Suppressor macrophage (primary cell): Measurements from ENCODE around the gene NLRP4.

Experiments
- DNase-seq, 4 experiments: peaks; one replicate each; pipeline ENCODE4 v3.0.0-alpha.2; 2020 to 2022
- total RNA-seq, 17 experiments: gene quantifications; one replicate each; lab custom pipeline; 2026; ENCODE audit warnings: mixed read lengths in 6 of 17, inconsistent platforms in 3 of 17; lab: John Stamatoyannopoulos, UW

NLRP4 gene, protein sequence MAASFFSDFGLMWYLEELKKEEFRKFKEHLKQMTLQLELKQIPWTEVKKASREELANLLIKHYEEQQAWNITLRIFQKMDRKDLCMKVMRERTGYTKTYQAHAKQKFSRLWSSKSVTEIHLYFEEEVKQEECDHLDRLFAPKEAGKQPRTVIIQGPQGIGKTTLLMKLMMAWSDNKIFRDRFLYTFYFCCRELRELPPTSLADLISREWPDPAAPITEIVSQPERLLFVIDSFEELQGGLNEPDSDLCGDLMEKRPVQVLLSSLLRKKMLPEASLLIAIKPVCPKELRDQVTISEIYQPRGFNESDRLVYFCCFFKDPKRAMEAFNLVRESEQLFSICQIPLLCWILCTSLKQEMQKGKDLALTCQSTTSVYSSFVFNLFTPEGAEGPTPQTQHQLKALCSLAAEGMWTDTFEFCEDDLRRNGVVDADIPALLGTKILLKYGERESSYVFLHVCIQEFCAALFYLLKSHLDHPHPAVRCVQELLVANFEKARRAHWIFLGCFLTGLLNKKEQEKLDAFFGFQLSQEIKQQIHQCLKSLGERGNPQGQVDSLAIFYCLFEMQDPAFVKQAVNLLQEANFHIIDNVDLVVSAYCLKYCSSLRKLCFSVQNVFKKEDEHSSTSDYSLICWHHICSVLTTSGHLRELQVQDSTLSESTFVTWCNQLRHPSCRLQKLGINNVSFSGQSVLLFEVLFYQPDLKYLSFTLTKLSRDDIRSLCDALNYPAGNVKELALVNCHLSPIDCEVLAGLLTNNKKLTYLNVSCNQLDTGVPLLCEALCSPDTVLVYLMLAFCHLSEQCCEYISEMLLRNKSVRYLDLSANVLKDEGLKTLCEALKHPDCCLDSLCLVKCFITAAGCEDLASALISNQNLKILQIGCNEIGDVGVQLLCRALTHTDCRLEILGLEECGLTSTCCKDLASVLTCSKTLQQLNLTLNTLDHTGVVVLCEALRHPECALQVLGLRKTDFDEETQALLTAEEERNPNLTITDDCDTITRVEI
- 0 to 3.1 (median 0) reads per million in 17 experiments for total RNA-seq

DNA sequence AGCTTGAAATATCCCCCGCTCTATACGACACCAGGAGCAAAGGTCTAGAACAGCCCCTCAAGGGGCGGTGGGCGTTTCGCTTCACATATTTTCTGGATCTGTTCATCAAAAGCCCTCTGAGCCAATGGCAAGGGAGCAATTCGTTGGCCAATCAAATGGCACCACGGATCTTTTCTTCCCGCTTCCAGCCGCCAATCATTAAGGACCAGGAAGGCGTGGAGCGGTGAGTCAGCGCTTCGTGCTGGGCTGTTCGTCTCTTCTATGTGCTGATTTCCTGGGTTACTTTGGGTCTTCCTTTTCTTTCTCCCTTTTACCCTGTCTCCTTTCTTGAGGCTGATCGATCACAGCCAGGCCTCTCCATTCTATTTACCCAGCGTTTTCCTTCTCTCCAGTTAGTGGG, at the start of gene NLRP4:
NLRP4 (plus strand) TSS at position 201 of the 400 bp plus-strand sequence. CDS start 15,541 bp downstream, outside the sequence.
- no peak for DNase-seq

DNA sequence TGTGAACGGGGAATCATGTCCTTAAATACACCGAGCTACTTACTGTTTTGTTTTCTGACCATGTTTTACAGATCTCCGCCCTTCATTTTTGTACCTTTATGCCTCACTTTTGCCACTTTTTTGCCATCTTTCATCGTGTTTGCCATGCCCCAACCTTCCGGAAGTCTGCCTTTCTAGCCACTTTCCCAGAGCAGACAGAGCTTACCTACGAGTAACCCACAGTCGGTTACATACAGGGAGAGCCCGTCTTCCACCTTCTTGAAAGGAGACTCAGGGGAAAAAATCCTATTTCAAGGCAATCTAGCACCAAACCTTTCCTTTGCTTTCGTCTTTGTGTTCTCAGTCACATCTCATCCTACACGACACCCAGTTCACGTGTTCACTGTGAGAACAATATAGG, 41.3 kb upstream of the NLRP4 start:
- no peak for DNase-seq

DNA sequence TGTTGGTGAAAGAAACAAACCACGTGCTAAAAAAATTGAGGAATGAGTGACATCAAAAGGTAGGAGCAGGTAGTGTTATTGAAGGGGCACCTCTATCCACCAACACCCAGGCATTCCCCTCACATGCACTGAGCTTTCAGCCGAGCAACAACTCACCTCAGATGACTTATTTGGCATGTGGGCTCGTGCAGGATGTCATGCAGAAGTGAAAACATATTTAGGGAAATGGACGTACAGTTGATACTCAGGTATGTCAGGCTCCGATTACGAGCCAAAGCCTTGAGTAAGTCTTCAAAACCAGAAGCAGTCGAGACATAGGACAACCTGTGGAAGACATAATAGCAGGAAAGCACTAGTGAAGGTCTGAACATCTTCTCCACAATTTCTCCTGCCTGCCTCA, 34.9 kb upstream of the NLRP4 start:
- no peak for DNase-seq

DNA sequence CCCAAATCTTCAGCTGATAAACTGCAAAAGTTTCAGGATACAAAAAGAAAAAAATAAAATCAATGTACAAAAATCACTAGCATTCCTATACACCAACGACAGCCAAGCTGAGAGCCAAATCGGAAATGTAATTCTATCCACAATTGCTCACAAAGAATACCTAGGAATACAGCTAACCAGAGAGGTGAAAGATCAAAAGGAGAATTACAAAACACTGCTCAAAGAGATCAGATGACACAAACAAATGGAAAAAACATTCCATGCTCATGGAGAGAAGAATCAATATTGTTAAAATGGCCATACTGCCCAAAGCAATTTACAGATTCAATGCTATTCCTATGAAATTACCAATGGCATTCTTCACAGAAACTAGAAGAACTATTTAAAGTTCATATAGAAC, 34.1 kb upstream of the NLRP4 start:
- no peak for DNase-seq

DNA sequence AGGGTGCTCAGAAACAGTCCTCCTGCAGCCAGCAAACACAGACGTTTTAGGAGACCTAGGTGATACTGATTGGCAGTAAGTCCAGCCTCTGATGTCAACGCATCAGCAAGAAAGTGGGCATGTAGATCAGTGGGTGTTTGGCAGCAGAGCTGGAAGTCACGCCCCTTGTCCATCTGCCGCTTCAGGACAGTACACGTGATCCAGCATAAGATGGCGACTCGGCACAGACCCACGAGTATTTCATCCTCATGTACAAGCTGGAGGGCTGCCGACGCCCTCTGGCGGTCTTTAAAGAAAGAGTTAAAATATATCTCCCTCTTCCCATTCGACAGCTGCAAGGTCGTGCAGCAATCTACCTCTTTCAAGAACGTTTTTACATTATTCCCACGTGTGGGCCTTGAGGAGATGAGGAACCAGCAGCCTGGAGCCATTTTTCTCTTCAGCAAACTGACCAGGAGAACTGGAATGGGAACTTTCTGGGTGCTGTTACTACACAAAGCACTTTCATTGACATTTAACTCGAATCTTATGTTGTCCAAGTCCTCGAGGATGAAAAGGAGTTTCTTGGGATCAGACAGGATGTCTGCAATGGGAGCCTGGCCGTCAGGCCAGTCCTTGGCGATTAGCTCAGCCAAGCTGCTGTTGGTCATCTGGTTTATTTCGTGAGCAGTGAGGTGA, 26.8 kb upstream of the NLRP4 start:
- peak; percentile 68 to 78 (median 77) for DNase-seq

DNA sequence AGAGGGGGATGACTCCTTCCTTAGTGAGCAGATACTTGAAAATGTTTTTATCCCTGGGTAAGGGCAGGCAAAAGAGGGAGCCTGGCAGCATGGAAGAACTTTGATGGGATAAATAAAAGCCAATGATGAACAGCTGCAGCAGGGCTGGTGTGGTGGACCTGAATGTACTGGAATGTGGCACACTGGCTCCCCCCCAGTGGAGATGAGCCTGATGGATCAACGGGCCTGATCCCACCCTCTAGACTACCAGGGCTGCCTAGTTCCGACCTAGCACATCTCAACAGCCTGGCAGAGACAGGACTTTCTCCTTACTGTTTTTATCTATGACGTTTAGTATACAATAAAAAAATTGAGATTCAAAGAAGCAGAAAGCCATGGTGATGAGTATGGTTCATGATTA, 25.0 kb upstream of the NLRP4 start:
- DNase-seq, result no peak

DNA sequence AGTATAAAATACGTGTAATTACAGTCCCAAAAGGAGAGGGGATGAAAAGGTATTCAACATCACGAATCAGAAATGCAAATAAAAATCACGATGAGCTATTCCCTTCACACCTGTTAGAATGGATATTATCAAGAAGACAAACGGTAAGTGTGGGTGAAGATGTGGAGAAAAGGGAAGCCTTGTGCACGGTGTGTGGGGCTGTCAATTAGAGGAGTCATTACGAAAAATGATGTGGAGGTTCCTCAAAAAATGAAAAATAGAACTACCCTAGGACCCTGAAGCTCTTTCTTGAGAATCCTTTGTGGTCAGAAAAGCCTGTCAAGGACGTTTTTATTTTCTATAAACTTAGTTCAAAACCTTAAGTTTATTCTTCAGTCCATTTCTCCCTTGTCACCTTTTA, 23.9 kb upstream of the NLRP4 start:
- no peak for DNase-seq

DNA sequence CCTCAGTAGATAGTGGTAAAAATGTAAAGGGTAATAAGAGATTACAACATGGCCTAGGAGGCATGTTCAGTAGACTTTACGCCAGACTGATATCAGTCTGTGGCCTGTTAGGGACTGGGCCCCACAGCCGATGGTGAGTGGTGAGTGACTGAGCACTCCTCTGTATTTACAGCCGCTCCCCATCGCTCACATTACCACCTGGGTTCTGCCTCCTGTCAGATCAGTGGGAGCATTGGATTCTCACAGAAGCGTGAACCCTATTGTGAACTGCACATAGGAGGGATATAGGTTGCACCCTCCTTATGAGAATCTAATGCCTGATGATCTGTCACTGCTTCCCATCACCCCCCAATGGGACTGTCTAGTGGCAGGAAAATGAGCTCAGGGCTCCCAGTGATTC, 22.4 kb upstream of the NLRP4 start:
- DNase-seq, result no peak

DNA sequence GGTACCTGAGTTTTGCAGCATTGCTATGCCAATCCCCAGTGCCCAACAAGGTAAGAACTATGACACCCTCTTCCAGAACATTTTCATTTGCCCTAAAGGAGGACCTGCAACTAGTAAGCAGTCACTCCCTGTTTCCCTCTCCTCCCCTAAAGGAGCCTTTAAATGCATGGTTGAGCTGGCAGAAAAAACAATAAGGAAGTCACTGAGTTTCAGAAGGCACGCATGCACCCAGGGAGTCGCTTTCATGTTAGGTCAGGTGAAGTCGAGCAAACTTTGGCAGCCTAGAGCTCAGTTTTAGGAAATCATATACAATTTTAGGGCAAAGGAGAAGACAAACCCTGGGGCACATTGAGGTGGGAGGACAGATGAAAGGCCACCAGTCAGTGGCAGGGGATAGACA, 16.3 kb upstream of the NLRP4 start:
- no peak for DNase-seq

DNA sequence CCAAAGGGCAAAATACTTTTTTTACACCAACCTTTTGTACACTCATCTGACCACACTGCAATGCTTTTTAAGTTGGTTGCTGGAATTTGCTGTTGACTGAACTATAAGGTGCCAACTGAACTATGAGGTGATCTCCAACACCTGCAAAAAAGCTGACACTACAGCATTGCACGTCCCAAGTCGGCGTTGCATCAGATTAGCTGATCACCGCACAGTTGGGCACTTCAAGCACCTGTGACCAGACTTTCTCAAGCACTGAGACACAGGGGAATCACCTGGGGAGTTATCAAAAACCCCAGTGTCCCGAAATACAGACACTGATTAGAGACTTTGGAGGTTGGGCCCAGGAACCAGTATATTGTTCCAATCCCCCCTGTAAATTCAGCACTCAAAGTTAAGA, 5.7 kb upstream of the NLRP4 start:
- no peak for DNase-seq

DNA sequence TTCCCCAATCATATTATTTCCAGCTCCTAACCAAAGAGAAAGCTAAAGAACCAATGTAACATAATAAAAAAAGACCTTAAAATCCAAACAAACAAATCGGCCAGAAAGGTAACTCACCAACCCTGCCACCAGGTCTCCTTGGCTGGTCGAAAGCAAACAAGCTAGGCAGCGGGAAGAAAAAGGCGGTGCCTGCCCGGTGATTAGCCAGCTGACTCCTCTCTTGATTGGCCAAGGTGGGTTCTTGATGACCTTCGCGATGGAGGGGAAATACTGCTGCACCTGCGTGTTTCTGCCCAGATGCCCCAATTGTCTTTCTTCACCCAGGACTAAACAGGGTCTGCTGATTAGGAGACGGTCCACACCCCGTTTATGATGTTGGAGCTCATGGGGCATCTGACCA, 4.5 kb upstream of the NLRP4 start, which contains the start of gene NLRP11:
NLRP11 (minus strand) TSS at position 154 of the 400 bp plus-strand sequence. CDS start 13,825 bp downstream, outside the sequence.
- no peak for DNase-seq

DNA sequence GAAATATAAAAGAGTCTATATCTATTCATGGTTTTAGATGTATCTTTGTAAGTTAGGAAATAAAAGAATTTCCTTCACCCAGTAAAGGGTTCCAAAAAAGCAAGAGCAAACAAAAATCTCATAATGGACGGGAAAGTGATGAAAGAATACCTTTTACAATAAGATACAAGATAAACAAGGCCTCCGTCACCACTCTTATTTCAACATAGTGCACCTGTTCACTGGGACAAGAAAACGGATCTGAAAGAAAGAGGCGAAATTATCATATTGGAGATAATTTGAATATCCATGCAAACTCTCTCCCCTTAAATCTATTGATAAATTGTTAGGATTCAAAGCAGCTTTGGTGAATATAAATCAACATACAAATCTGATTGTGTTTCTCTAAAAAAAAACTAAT, 3.7 kb upstream of the NLRP4 start:
- DNase-seq, result no peak

DNA sequence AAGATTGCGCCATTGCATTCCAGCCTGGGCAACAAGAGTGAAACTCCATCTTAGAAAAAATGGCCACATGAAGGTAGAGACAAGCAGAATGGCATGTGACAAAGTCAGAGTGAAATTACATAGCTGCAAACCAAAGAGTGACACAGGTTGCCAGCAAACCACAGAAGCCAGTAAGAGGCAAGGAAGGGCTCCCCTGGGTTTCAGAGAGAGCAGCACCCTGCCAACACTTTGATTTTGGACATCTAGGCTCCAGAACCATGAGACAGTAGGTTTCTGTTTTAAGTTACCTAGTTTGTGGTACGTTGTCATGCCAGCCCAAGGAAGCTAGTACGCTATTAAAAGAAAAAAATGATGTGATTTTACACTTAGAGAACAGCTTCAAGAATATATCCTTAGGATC, 1.9 kb downstream of the NLRP4 start:
- no peak for DNase-seq

DNA sequence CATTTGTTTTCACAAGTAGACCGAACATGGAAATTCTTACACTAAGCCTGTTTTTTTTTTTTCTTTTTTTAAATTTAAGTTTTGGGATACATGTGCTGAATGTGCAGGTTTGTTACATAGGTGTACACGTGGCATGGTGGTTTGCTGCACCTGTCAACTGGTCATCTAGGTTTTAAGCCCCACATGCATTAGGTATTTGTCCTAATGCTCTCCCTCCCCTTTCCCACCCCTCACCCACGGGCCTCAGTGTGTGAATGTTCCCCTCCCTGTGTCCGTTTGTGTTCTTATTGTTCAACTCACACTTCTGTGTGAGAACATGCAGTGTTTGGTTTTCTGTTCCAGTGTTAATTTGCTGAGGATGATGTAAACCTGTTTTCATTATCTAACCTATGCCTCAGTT, 2.6 kb downstream of the NLRP4 start:
- no peak for DNase-seq

DNA sequence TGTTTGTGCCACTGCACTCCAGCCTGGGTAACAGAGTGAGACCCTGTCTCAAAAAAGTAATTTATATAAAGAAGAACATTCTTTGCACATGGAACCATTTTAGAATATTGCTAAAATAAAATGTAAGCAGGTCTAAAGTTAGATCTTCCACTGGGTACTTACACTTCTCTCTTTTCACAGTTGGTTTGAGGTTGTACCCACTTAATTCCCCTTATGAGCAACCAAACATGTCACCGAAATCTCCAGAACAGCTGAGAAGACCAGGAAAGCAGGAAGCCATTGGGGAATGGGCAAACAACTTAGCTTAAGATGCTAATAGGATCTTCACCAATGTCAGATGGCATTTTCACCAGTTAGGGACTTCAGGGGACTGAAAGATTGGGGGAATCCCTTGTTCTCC, 18.8 kb downstream of the NLRP4 start:
- no peak for DNase-seq

DNA sequence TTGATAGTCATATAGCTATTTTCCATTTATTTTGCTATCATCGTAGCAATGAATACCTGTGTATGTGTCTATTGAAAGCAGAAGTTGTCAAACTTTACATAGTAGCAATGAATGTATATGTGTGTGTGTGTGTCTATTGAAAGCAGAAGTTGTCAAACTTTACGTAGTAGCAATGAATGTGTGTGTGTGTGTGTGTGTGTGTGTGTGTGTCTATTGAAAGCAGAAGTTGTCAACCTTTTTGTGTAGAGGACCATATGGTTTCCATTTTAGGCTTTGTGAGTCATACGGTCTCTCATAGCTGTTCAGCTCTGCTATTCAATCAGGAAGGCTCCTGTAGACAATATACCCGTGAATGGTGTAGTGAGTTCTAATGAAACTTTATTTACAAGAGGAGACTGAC, 20.8 kb downstream of the NLRP4 start:
- peak in 2 of 4 experiments; percentile 15 to 19 for DNase-seq

DNA sequence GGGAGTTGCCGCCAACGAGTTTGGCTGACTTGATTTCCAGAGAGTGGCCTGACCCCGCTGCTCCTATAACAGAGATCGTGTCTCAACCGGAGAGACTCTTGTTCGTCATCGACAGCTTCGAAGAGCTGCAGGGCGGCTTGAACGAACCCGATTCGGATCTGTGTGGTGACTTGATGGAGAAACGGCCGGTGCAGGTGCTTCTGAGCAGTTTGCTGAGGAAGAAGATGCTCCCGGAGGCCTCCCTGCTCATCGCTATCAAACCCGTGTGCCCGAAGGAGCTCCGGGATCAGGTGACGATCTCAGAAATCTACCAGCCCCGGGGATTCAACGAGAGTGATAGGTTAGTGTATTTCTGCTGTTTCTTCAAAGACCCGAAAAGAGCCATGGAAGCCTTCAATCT, 21.6 kb downstream of the NLRP4 start:
- DNase-seq, result no peak

DNA sequence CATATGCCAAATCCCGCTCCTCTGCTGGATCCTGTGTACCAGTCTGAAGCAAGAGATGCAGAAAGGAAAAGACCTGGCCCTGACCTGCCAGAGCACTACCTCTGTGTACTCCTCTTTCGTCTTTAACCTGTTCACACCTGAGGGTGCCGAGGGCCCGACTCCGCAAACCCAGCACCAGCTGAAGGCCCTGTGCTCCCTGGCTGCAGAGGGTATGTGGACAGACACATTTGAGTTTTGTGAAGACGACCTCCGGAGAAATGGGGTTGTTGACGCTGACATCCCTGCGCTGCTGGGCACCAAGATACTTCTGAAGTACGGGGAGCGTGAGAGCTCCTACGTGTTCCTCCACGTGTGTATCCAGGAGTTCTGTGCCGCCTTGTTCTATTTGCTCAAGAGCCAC, 22.1 kb downstream of the NLRP4 start:
- DNase-seq, result no peak

DNA sequence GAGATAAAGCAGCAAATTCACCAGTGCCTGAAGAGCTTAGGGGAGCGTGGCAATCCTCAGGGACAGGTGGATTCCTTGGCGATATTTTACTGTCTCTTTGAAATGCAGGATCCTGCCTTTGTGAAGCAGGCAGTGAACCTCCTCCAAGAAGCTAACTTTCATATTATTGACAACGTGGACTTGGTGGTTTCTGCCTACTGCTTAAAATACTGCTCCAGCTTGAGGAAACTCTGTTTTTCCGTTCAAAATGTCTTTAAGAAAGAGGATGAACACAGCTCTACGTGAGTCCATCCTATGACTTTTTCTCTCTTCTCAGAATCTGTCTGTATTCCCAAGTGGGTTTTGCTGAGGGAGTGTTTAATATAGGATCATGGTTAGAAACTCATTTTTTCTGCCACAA, 22.6 kb downstream of the NLRP4 start:
- no peak for DNase-seq

DNA sequence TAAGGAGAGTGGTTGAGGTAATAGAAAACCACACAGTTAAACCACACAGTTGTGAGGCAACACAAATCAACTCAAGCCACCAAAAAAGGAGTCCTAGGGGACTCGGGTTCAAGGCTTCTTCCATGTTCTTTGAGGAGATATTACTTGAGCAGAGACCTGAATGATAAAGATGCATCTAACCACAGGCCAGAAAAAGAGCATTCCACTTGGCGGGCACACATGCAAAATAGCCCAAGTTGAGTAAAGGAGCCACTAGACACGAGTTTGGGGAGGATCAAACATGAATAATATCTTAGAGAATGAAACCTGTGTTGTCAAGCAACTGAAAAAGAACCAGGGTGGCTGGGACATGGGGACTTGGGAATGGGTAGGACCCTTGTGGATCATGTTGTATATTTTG, 30.2 kb downstream of the NLRP4 start:
- DNase-seq, result no peak

DNA sequence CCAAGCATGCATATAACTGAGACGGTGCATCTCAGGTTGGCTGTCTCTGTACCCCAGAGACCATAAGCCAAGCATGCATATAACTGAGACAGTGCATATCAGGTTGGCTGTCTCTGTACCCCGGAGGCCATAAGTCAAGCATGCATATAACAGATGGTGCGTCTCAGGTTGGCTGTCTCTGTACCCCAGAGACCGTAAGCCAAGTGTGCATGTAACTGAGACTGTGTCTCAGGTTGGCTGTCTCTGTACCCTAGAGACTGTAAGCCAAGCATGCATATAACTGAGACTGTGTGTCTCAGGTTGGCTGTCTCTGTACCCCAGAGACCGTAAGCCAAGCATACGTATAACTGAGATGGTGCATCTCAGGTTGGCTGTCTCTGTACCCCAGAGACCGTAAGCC, 30.8 kb downstream of the NLRP4 start:
- no peak for DNase-seq

DNA sequence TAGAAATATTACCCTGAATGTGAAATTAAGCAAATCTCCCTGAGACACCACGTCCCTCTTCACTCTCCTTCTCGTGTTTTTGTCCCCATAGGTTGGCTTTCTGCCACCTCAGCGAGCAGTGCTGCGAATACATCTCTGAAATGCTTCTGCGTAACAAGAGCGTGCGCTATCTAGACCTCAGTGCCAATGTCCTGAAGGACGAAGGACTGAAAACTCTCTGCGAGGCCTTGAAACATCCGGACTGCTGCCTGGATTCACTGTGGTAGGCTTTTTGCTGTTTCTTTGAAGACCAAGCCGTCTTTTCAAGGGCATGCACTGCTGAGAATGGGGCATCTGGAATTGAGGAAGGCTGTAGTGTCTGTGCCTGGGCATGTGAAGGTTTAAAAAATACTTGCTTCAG, 34.4 kb downstream of the NLRP4 start:
- no peak for DNase-seq

DNA sequence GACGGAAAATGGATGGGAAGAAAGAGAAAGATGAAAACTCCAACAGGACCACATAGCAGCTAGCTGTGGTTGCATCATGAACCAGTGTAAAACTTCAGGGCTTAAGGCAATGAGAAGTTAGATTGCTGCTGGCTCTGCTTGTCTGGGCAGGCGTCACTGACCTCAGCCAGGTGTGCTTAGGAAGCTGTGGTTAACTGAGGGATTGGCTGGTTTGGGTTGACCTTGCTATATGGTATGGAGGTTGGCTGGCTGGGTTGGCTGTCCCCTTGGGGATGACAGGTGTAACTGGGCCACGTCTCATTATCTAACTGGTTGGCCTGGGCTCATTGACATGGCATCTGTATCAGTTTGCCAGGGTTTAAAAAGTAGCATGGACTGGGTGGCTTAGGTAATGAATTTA, 40.9 kb downstream of the NLRP4 start:
- no peak for DNase-seq
